Fibroblast of lung (primary cell): ENCODE data around the gene PIR. TPM values are rescaled to one million over a fixed set of nuclear protein-coding genes. Genes with fewer than 3 reads are reported as not detected.

Experiments used
- DNase-seq, 2 donors: peaks; one replicate each; pipeline versions ENCODE4 v3.0.0 to v3.0.0-alpha.2; 2010; ENCODE audit warnings: low read depth in 2 of 2
- H2AFZ ChIP-seq: 2 replicates; pipeline ENCODE4 v1.5.1; 2012; ENCODE audit warnings: low read length, control low read depth, inconsistent platforms
- H3K27ac ChIP-seq: 2 replicates; pipeline ENCODE4 v1.5.1; 2011; ENCODE audit warnings: low read length, control low read depth; ENCODE audit not compliant: insufficient read depth
- H3K27me3 ChIP-seq: 2 replicates; pipeline ENCODE4 v1.5.1; 2011; ENCODE audit warnings: mild to moderate bottlenecking, low read length; ENCODE audit not compliant: control insufficient read depth, insufficient read depth
- H3K36me3 ChIP-seq: 2 replicates; pipeline ENCODE4 v1.5.1; 2011; ENCODE audit warnings: low read length; ENCODE audit not compliant: control insufficient read depth, insufficient read depth
- H3K4me1 ChIP-seq: 2 replicates; pipeline ENCODE4 v1.5.1; 2011; ENCODE audit warnings: low read length; ENCODE audit not compliant: control insufficient read depth, insufficient read depth; ENCODE audit errors: extremely low read depth
- H3K4me2 ChIP-seq: 2 replicates; pipeline ENCODE4 v1.5.1; 2011; ENCODE audit warnings: low read length, control low read depth; ENCODE audit not compliant: insufficient read depth; ENCODE audit errors: extremely low read depth
- H3K4me3 ChIP-seq, 4 experiments: fragments of 200-600 bp in 1 of 4; sonication (generic) in 1 of 4; replicated peaks in 1 of 4; 2 replicates each; pipeline ENCODE4 v1.5.1; 2011 to 2016; ENCODE audit warnings: low read length in 4 of 4, low read depth in 3 of 4, mild to moderate bottlenecking in 3 of 4, control low read depth in 2 of 4, inconsistent platforms in 1 of 4, mixed read lengths in 1 of 4; ENCODE audit not compliant: insufficient read depth in 1 of 4; ENCODE audit errors: control extremely low read depth in 1 of 4
- H3K79me2 ChIP-seq: 2 replicates; pipeline ENCODE4 v1.5.1; 2012; ENCODE audit warnings: mild to moderate bottlenecking, low read length, inconsistent platforms; ENCODE audit not compliant: control insufficient read depth, insufficient read depth
- H3K9ac ChIP-seq: 2 replicates; pipeline ENCODE4 v1.5.1; 2011; ENCODE audit warnings: mild to moderate bottlenecking, low read length, control low read depth; ENCODE audit not compliant: insufficient read depth
- H3K9me3 ChIP-seq: 2 replicates; pipeline ENCODE4 v1.5.1; 2012; ENCODE audit warnings: low read depth, low read length; ENCODE audit not compliant: control insufficient read depth, insufficient read depth
- H4K20me1 ChIP-seq: 2 replicates; pipeline ENCODE4 v1.5.1; 2011; ENCODE audit warnings: low read length; ENCODE audit not compliant: control insufficient read depth, insufficient read depth; ENCODE audit errors: extremely low read depth
- EZH2 ChIP-seq: IDR thresholded peaks from 2 replicates; pipeline ENCODE4 v1.5.1; 2012; ENCODE audit warnings: low read length, control low read depth, mild to moderate bottlenecking; ENCODE audit errors: missing control alignments
- polyA plus RNA-seq, 2 donors: library from polyadenylated mRNA; depleted of rRNA in 1 of 2; stranded (reverse) in 1 of 2; unstranded in 1 of 2; fragments of >200 nt; gene quantifications; 2 replicates each; pipeline ENCODE4 v1.2.1, GENCODE V29; 2011 to 2012; ENCODE audit warnings: missing spikeins in 1 of 2
- total RNA-seq: library from RNA; depleted of rRNA; stranded (reverse); fragments of >200 nt; gene quantifications from 2 replicates; pipeline ENCODE4 v1.2.1, GENCODE V29; 2014
- TF ChIP-seq, protein P1 (sequence below), 2 donors: IDR thresholded peaks in 1 of 2; conservative IDR thresholded peaks in 1 of 2; 1 replicate in 1 of 2; 2 replicates in 1 of 2; pipeline ENCODE4 v1.5.1; 2011 to 2012; ENCODE audit warnings: low read length in 2 of 2, control low read depth in 1 of 2, inconsistent platforms in 1 of 2, low read depth in 1 of 2, mild to moderate bottlenecking in 1 of 2

The PIR gene
- total and polyA plus RNA-seq, 2 donors (not counting 1 experiment from before 2014, with no cell fraction given): 17.0 to 19.9 TPM

DNA sequence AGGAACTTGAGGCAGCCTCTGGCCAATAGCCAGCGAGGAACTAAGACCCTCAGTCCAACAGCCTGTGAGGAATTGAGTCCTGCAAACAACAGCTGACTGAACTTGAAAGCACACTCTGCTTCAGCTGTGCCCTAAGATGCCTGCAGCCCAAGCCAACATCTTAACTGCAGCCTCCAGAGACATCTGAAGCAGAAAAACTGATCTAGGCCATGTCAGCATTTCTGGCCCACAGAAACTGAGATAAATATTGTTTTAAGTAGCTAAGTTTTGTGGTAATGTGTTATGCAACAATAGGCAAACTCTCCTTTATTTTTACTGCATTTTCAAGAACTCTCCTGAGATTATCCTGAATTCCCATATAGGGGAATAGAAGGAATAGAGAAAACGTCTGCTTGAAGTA, 133.4 kb downstream of the PIR start:
- DNase-seq: peak in 1 of 2 donors; percentile 38
- no peak for TF ChIP-seq EZH2
- TF ChIP-seq, protein P1, sequence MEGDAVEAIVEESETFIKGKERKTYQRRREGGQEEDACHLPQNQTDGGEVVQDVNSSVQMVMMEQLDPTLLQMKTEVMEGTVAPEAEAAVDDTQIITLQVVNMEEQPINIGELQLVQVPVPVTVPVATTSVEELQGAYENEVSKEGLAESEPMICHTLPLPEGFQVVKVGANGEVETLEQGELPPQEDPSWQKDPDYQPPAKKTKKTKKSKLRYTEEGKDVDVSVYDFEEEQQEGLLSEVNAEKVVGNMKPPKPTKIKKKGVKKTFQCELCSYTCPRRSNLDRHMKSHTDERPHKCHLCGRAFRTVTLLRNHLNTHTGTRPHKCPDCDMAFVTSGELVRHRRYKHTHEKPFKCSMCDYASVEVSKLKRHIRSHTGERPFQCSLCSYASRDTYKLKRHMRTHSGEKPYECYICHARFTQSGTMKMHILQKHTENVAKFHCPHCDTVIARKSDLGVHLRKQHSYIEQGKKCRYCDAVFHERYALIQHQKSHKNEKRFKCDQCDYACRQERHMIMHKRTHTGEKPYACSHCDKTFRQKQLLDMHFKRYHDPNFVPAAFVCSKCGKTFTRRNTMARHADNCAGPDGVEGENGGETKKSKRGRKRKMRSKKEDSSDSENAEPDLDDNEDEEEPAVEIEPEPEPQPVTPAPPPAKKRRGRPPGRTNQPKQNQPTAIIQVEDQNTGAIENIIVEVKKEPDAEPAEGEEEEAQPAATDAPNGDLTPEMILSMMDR (conservative IDR thresholded peaks at IDR 0.05 in 1 of 2, IDR thresholded peaks at IDR 0.05 in 1 of 2; ENCODE audit: low read depth in 1 of 2, low read length in 2 of 2): no peak
- Histone ChIP-seq H3K9ac (no peak overlapping the region), H3K36me3 (no peaks in the 10 kb centered on the region), H3K27ac (no peak overlapping the region), H3K27me3 (no peaks in the 10 kb centered on the region), H4K20me1 (no peaks in the 10 kb centered on the region), H3K4me1 (no peaks in the 10 kb centered on the region), H3K79me2 (no peaks in the 10 kb centered on the region), H3K4me2 (no peak overlapping the region), H2AFZ (no peak overlapping the region), H3K9me3 (no peaks in the 10 kb centered on the region), H3K4me3 (no peak overlapping the region)

DNA sequence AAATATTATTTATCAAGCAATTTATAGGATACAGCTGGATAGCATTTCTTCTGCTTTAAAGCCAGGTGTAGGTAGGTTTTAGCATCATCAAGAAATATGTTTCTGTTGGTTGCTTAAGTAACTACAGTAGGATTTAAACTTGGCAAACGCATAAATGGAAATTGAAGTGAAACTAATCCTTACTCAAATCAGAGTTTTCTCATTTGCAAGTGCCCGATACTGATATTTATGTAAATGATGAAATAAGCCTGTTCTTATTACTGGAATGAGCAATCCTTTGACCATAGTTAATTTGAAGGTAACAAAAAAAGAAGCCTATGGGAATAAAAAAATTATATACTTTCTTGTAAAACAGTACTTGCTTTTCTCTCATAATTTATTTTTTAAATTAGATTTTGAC, 134.6 kb downstream of the PIR start:
- H4K20me1 ChIP-seq: no peaks in the 10 kb centered on the region
- no peak for TF ChIP-seq EZH2
- TF ChIP-seq, protein P1 (conservative IDR thresholded peaks at IDR 0.05 in 1 of 2, IDR thresholded peaks at IDR 0.05 in 1 of 2; ENCODE audit: low read depth in 1 of 2, low read length in 2 of 2): no peak
- H3K9me3 ChIP-seq: no peaks in the 10 kb centered on the region
- H3K4me1 ChIP-seq: no peaks in the 10 kb centered on the region
- H3K79me2 ChIP-seq: no peaks in the 10 kb centered on the region
- no peak overlapping the region for H3K9ac ChIP-seq
- no peak overlapping the region for H2AFZ ChIP-seq
- no peak overlapping the region for H3K4me3 ChIP-seq
- H3K27ac ChIP-seq: no peak overlapping the region
- no peaks in the 10 kb centered on the region for H3K36me3 ChIP-seq
- DNase-seq: no peak
- no peaks in the 10 kb centered on the region for H3K27me3 ChIP-seq
- H3K4me2 ChIP-seq: no peak overlapping the region

DNA sequence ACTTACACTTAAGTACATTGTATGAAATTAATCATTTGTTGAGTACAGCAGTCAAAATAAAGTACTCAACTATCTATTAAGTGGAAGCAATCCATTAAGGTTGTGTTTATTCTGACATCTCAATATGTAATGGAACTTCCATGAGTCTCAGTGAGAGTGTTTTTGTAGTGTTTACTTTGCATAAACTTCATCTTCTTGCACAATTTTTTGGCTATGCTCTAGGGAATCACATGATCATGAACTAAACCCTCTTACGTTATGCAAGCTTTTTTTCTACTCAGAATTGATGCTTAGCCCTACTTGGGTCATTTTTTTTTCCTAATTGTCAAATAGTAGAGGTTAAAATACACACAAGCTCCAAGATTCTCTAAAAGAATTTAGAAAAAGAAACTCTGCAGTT, 136.7 kb downstream of the PIR start:
- Histone ChIP-seq H3K4me2 (no peak overlapping the region), H3K4me1 (no peaks in the 10 kb centered on the region), H4K20me1 (no peaks in the 10 kb centered on the region), H3K9me3 (no peaks in the 10 kb centered on the region), H3K79me2 (no peaks in the 10 kb centered on the region), H3K4me3 (no peak overlapping the region), H3K27ac (no peak overlapping the region), H3K9ac (no peak overlapping the region), H3K36me3 (no peaks in the 10 kb centered on the region), H2AFZ (no peak overlapping the region), H3K27me3 (no peaks in the 10 kb centered on the region)
- TF ChIP-seq, protein P1 (conservative IDR thresholded peaks at IDR 0.05 in 1 of 2, IDR thresholded peaks at IDR 0.05 in 1 of 2; ENCODE audit: low read depth in 1 of 2, low read length in 2 of 2): no peak
- no peak for TF ChIP-seq EZH2
- peak in 1 of 2 donors; percentile 89 for DNase-seq
